Measurements from ENCODE around the gene CAPN15. TPM values are rescaled to one million over a fixed set of nuclear protein-coding genes. Genes with fewer than 3 reads are reported as not detected.

Gene CAPN15
- total and polyA plus RNA-seq, 8 donors = 25.4 to 75.7 (median 40.3) TPM

GRCh38 chr16:539901-540530 is 12.5 kb downstream of the CAPN15 start:
- FAIRE-seq (no peak), DNase-seq (no peak), ATAC-seq (no peak)
- Histone ChIP-seq H3K9me3 (no peaks in the 10 kb centered on the region), H3K36me3 (no peaks in the 10 kb centered on the region), H3K27ac (peak overlapping the region; percentile 33 to 62 (median 50)), H3K4me1 (peaks cover 13 to 19% (median 17%) of the 10 kb centered on the region in 3 donors), H3K27me3 (no peaks in the 10 kb centered on the region), H3K4me3 (no peak overlapping the region)
- TF ChIP-seq CTCF (IDR thresholded peaks at IDR 0.05) = no peak
- 78 to 80% methylated on average over 34 of the region's 34 CpGs for WGBS, 2 donors
- intact Hi-C loops (cut with DNase I) = no loop called here

- peak overlapping the region; percentile 33 to 62 (median 50) for H3K27ac ChIP-seq
- 37 to 38% methylated on average over 28 to 29 of the region's 29 CpGs for WGBS, 2 donors
- H3K27me3 ChIP-seq = no peaks in the 10 kb centered on the region
- H3K9me3 ChIP-seq = no peaks in the 10 kb centered on the region
- DNase-seq (peak; percentile 76 to 93 (median 80)), FAIRE-seq (no peak), ATAC-seq (peak; percentile 53 to 83 (median 70))
- no peak overlapping the region for H3K4me3 ChIP-seq
- no peaks in the 10 kb centered on the region for H3K36me3 ChIP-seq
- intact Hi-C loops (cut with DNase I) = no loop called here
- no peak for TF ChIP-seq CTCF (IDR thresholded peaks at IDR 0.05)
- H3K4me1 ChIP-seq = peaks cover 11 to 17% (median 15%) of the 10 kb centered on the region in 3 donors
Measured at GRCh38 chr16:540645-541340, 13.3 kb downstream of the CAPN15 start.

- Histone ChIP-seq H3K4me1 (peaks cover 11 to 17% (median 15%) of the 10 kb centered on the region in 3 donors), H3K9me3 (no peaks in the 10 kb centered on the region), H3K36me3 (peaks cover 0 to 8% (median 0%) of the 10 kb centered on the region in 3 donors), H3K27me3 (no peaks in the 10 kb centered on the region), H3K4me3 (no peak overlapping the region), H3K27ac (no peak overlapping the region)
- WGBS, 2 donors = 88 to 89% methylated on average over 51 of the region's 51 CpGs
- no peak for TF ChIP-seq CTCF (IDR thresholded peaks at IDR 0.05)
- FAIRE-seq (no peak), DNase-seq (no peak), ATAC-seq (no peak)
- intact Hi-C loops (cut with DNase I) = no loop called here
Measured at GRCh38 chr16:543301-544164, 16.0 kb downstream of the CAPN15 start.

GRCh38 chr16:544517-544916 is 17.0 kb downstream of the CAPN15 start:
- peaks cover 11 to 15% (median 13%) of the 10 kb centered on the region in 3 donors for H3K4me1 ChIP-seq
- FAIRE-seq (no peak), ATAC-seq (no peak), DNase-seq (no peak)
- intact Hi-C loops (cut with DNase I) = no loop called here
- no peaks in the 10 kb centered on the region for H3K9me3 ChIP-seq
- H3K4me3 ChIP-seq = no peak overlapping the region
- peaks cover 0 to 14% (median 0%) of the 10 kb centered on the region in 3 donors for H3K36me3 ChIP-seq
- no peak for TF ChIP-seq CTCF (IDR thresholded peaks at IDR 0.05)
- WGBS, 2 donors = 92 to 94% methylated on average over 43 to 46 of the region's 46 CpGs
- H3K27ac ChIP-seq = no peak overlapping the region
- H3K27me3 ChIP-seq = no peaks in the 10 kb centered on the region

All from pancreas (tissue), 10 donors.